ENCODE measurements around the gene SMAD5. TPM values are rescaled to one million over a fixed set of nuclear protein-coding genes. Genes with fewer than 3 reads are reported as not detected.

Gene SMAD5
- polyA plus RNA-seq, 1 experiment, result 98.3 TPM

- H3K27ac ChIP-seq (ENCODE audit: low read depth, low read length), result no peak overlapping the region
- peaks cover 51% of the 10 kb centered on the region for H3K27me3 ChIP-seq (ENCODE audit: control insufficient read depth, insufficient read depth, low read length)
- POLR2A ChIA-PET, result no interaction called here
- CTCF ChIA-PET, result no interaction called here
- no peaks in the 10 kb centered on the region; the same call in 1 of the 2 replicates for H3K9me3 ChIP-seq (ENCODE audit: control insufficient read depth, insufficient read depth, low read length)
- TF ChIP-seq CTCF (IDR thresholded peaks at IDR 0.05; ENCODE audit: low read depth, low read length), result no peak
- no peak for DNase-seq (ENCODE audit: low read depth, low spot score)
- H3K4me3 ChIP-seq (ENCODE audit: low read depth, low read length), result no peak overlapping the region; the same call in 1 of the 2 replicates
These were observed 60.8 kb downstream of the SMAD5 start for GRCh38 chr5:136193322-136193935.

- ChIA-PET POLR2A (no interaction called here), CTCF (no interaction called here)
- H3K4me3 ChIP-seq (ENCODE audit: low read depth, low read length), result no peak overlapping the region
- peaks cover 53% of the 10 kb centered on the region for H3K27me3 ChIP-seq (ENCODE audit: control insufficient read depth, insufficient read depth, low read length)
- no peak for TF ChIP-seq CTCF (IDR thresholded peaks at IDR 0.05; ENCODE audit: low read depth, low read length)
- no peak overlapping the region for H3K27ac ChIP-seq (ENCODE audit: low read depth, low read length)
- H3K9me3 ChIP-seq (ENCODE audit: control insufficient read depth, insufficient read depth, low read length), result no peaks in the 10 kb centered on the region; the same call in 1 of the 2 replicates
- DNase-seq (ENCODE audit: low read depth, low spot score), result no peak
These were observed 61.9 kb downstream of the SMAD5 start for GRCh38 chr5:136194576-136194975.

- ChIA-PET POLR2A (no interaction called here), CTCF (no interaction called here)
- no peak for DNase-seq (ENCODE audit: low read depth, low spot score)
- Histone ChIP-seq H3K27ac (ENCODE audit: low read depth, low read length) (no peak overlapping the region), H3K9me3 (ENCODE audit: control insufficient read depth, insufficient read depth, low read length) (no peaks in the 10 kb centered on the region; the same call in 1 of the 2 replicates), H3K27me3 (ENCODE audit: control insufficient read depth, insufficient read depth, low read length) (peaks cover 53% of the 10 kb centered on the region), H3K4me3 (ENCODE audit: low read depth, low read length) (no peak overlapping the region)
- TF ChIP-seq CTCF (IDR thresholded peaks at IDR 0.05; ENCODE audit: low read depth, low read length), result no peak
These were observed 63.6 kb downstream of the SMAD5 start for GRCh38 chr5:136195971-136196820.

- Histone ChIP-seq H3K4me3 (ENCODE audit: low read depth, low read length) (no peak overlapping the region), H3K27me3 (ENCODE audit: control insufficient read depth, insufficient read depth, low read length) (peaks cover 49% of the 10 kb centered on the region), H3K27ac (ENCODE audit: low read depth, low read length) (no peak overlapping the region), H3K9me3 (ENCODE audit: control insufficient read depth, insufficient read depth, low read length) (no peaks in the 10 kb centered on the region; the same call in 1 of the 2 replicates)
- POLR2A ChIA-PET, result no interaction called here
- DNase-seq (ENCODE audit: low read depth, low spot score), result no peak
- CTCF ChIA-PET, result interaction anchor here (0.6 kb wide), 1 partner anchor 14 kb away, joined by 3 read pairs; no protein-coding TSS in a partner anchor
- no peak for TF ChIP-seq CTCF (IDR thresholded peaks at IDR 0.05; ENCODE audit: low read depth, low read length)
These were observed 65.0 kb downstream of the SMAD5 start for GRCh38 chr5:136197462-136198142.

All from AG04450 (cell line).